HUES6 (cell line): ENCODE data around the gene TEK.

ENCODE experiments used
- H3K27ac ChIP-seq: 2 replicates; pipeline ENCODE4 v1.7.0; 2013; ENCODE audit warnings: low read depth, mild to moderate bottlenecking, low read length, inconsistent platforms
- H3K27me3 ChIP-seq: 2 replicates; pipeline ENCODE4 v1.6.1; 2013; ENCODE audit warnings: low read length; ENCODE audit not compliant: control insufficient read depth, insufficient read depth
- H3K36me3 ChIP-seq: 2 replicates; pipeline ENCODE4 v1.6.1; 2013; ENCODE audit warnings: low read length; ENCODE audit not compliant: control insufficient read depth, insufficient read depth
- H3K4me1 ChIP-seq: 2 replicates; pipeline ENCODE4 v1.6.1; 2013; ENCODE audit warnings: low read length; ENCODE audit not compliant: control insufficient read depth, insufficient read depth
- H3K4me3 ChIP-seq: 2 replicates; pipeline ENCODE4 v1.5.1; 2013; ENCODE audit warnings: low read depth, low read length
- H3K9ac ChIP-seq: one replicate; pipeline ENCODE4 v1.6.1; 2013; ENCODE audit warnings: mild to moderate bottlenecking, low read length
- H3K9me3 ChIP-seq: 2 replicates; pipeline ENCODE4 v1.6.1; 2013; ENCODE audit warnings: low read depth, low read length; ENCODE audit not compliant: control insufficient read depth, insufficient read depth

The TEK gene

GRCh38 chr9:27181381-27181780, 72.4 kb downstream of the TEK start:
- 0 out of 2 replicates have a peak, but pooled peaks cover 3% of the 10 kb centered on the region for H3K9me3 ChIP-seq
- H3K27me3 ChIP-seq, result no peaks in the 10 kb centered on the region
- H3K9ac ChIP-seq, result no peak overlapping the region
- H3K4me1 ChIP-seq, result no peaks in the 10 kb centered on the region
- no peak overlapping the region for H3K27ac ChIP-seq
- H3K36me3 ChIP-seq, result no peaks in the 10 kb centered on the region
- no peak overlapping the region for H3K4me3 ChIP-seq

- Histone ChIP-seq H3K4me3 (no peak overlapping the region), H3K4me1 (no peaks in the 10 kb centered on the region), H3K27ac (no peak overlapping the region), H3K9ac (no peak overlapping the region), H3K27me3 (no peaks in the 10 kb centered on the region), H3K9me3 (0 out of 2 replicates have a peak, but pooled peaks cover 3% of the 10 kb centered on the region), H3K36me3 (no peaks in the 10 kb centered on the region)
These were observed 73.4 kb downstream of the TEK start for GRCh38 chr9:27182421-27182820.

- Histone ChIP-seq H3K4me1 (no peaks in the 10 kb centered on the region), H3K27ac (no peak overlapping the region), H3K36me3 (no peaks in the 10 kb centered on the region), H3K9ac (no peak overlapping the region), H3K9me3 (0 out of 2 replicates have a peak, but pooled peaks cover 1% of the 10 kb centered on the region), H3K4me3 (no peak overlapping the region), H3K27me3 (no peaks in the 10 kb centered on the region)
These were observed 74.1 kb downstream of the TEK start for GRCh38 chr9:27183131-27183530.

GRCh38 chr9:27183701-27184100, 74.7 kb downstream of the TEK start:
- H3K36me3 ChIP-seq, result no peaks in the 10 kb centered on the region
- H3K9me3 ChIP-seq, result no peaks in the 10 kb centered on the region
- no peaks in the 10 kb centered on the region for H3K27me3 ChIP-seq
- no peak overlapping the region for H3K4me3 ChIP-seq
- H3K9ac ChIP-seq, result no peak overlapping the region
- H3K4me1 ChIP-seq, result no peaks in the 10 kb centered on the region
- H3K27ac ChIP-seq, result no peak overlapping the region

DNA sequence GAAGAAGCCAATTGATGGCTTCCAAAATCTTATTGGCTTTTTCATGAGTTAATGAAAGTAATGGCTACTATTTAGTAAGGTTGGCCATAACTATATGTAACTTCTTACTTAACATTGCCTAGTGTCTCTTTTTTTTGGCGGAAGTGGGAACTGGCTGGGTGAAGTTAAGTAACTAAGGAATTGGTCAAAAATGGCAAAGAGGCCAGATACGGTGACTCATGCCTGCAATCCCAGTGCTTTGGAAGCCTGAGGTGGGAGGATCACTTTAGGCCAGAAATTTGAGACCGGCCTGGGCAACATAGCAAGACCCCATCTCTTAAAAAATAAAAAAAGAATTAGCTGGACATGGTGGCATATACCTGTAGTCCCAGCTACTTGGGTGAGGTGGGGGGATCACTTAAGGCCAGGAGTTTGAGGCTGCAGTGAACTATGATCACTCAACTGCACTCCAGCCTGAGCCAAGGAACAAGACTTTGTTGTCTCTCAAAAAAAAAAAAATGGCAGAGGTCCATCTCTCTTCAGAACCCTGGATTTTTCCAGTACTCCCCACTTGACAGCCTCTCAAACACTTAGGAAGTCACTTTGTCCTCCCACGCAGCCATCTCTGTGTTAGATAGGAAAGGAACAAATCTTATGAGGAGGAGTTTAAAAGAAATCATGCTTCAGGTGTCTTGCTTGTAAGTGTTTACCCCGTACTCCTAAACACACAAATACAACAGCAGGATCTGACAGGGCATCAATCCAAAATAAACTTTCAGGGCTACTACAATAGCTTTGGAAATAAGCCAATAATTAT, 75.7 kb downstream of the TEK start:
- H3K36me3 ChIP-seq, result no peaks in the 10 kb centered on the region
- no peaks in the 10 kb centered on the region for H3K27me3 ChIP-seq
- H3K4me1 ChIP-seq, result no peaks in the 10 kb centered on the region
- no peak overlapping the region for H3K4me3 ChIP-seq
- H3K27ac ChIP-seq, result no peak overlapping the region
- H3K9me3 ChIP-seq, result no peaks in the 10 kb centered on the region
- H3K9ac ChIP-seq, result no peak overlapping the region

DNA sequence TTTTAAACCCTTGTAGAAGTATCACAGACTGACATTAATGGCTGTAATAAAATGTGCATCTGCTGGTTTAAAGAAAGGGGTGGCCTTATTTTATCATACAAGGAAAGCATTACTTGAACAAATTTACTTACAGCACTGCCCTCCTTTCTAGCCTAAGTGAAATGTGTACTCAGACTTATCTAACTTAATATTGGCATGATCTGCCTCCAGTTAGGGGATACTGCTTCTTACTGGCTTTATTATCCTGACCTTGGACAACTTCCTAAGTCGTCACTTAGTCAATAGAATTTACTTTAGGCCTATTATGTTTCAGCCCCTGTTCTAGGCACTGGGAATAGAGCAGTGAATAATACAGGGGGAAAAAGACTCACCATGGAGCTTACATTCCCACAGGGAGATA, 79.4 kb downstream of the TEK start:
- H3K36me3 ChIP-seq, result no peaks in the 10 kb centered on the region
- no peak overlapping the region for H3K9ac ChIP-seq
- H3K9me3 ChIP-seq, result no peaks in the 10 kb centered on the region
- H3K27ac ChIP-seq, result no peak overlapping the region
- H3K4me1 ChIP-seq, result no peaks in the 10 kb centered on the region
- no peaks in the 10 kb centered on the region for H3K27me3 ChIP-seq
- H3K4me3 ChIP-seq, result no peak overlapping the region

DNA sequence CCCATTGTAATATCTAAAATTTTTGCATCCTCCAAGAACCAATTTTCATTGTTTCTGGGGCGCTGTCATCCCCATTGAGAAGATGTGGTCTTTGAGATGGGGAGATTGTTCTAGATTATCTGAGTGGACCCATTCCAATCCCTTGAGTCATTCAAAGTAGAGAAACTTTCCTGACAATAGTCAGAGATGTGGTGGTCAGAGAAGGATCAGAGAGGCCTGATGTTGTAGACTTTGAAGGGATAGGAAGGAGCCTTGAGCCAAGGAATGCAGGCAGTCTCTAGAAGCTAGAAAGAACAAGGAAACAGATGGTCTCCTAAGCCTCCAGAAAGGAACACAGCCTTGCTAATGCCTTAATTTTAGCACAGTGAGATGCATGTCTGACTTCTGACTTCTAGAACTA, 80.4 kb downstream of the TEK start:
- H3K27me3 ChIP-seq, result no peaks in the 10 kb centered on the region
- no peak overlapping the region for H3K9ac ChIP-seq

GRCh38 chr9:27192291-27192960, 83.4 kb downstream of the TEK start:
- H3K36me3 ChIP-seq, result no peaks in the 10 kb centered on the region
- no peaks in the 10 kb centered on the region for H3K27me3 ChIP-seq
- no peaks in the 10 kb centered on the region for H3K9me3 ChIP-seq
- H3K4me1 ChIP-seq, result peaks cover 7% of the 10 kb centered on the region; the same call in 1 of the 2 replicates
- no peak overlapping the region for H3K4me3 ChIP-seq
- no peak overlapping the region for H3K9ac ChIP-seq
- H3K27ac ChIP-seq, result no peak overlapping the region

More for the DNA sequence above, 80.4 kb downstream of the TEK start:
- Histone ChIP-seq H3K36me3 (no peaks in the 10 kb centered on the region), H3K27ac (no peak overlapping the region), H3K4me1 (no peaks in the 10 kb centered on the region), H3K9me3 (no peaks in the 10 kb centered on the region), H3K4me3 (no peak overlapping the region)

GRCh38 chr9:27193886-27194285, 84.9 kb downstream of the TEK start:
- Histone ChIP-seq H3K36me3 (no peaks in the 10 kb centered on the region), H3K9ac (no peak overlapping the region), H3K27me3 (no peaks in the 10 kb centered on the region), H3K27ac (no peak overlapping the region), H3K9me3 (no peaks in the 10 kb centered on the region), H3K4me3 (no peak overlapping the region), H3K4me1 (peaks cover 7% of the 10 kb centered on the region; the same call in 1 of the 2 replicates)

DNA sequence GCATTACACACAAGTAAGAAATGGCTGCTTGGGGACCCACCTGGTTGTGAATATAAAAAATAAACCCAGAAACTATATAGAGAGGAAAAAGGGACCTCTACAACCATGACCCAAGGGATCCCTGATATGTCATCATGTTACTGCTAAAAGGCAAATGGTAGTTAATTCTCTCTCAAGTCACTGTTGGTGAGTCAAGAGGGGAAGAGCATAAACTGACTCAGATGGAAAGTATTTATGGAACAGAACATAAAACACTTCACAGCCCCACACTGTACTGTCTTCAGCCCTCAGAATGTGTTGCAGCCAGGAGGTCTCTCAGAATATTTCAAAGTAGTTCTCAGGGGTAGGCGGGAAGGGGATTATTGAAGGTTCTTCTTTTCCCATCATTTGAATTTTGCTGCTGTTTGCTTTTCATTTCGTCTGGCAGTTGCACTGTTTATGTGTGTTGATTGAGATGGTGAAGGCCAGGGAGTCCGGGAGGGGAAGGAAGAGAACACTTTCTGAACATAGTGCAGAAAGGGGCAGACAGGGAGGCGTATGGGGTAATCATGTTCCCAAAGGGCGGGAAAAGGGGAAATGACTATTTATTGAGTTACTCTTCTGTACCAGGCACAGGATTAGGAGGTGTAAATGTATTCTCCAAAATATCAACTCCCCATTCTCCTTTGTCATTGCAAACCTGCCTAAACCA, 85.5 kb downstream of the TEK start:
- H3K27ac ChIP-seq, result no peak overlapping the region
- no peak overlapping the region for H3K9ac ChIP-seq
- H3K4me1 ChIP-seq, result peaks cover 7% of the 10 kb centered on the region; the same call in 1 of the 2 replicates
- H3K27me3 ChIP-seq, result no peaks in the 10 kb centered on the region
- no peak overlapping the region for H3K4me3 ChIP-seq
- H3K9me3 ChIP-seq, result no peaks in the 10 kb centered on the region
- no peaks in the 10 kb centered on the region for H3K36me3 ChIP-seq

- H3K9ac ChIP-seq, result no peak overlapping the region
- no peak overlapping the region for H3K4me3 ChIP-seq
- H3K36me3 ChIP-seq, result no peaks in the 10 kb centered on the region
- peaks cover 7% of the 10 kb centered on the region; the same call in 1 of the 2 replicates for H3K4me1 ChIP-seq
- H3K27me3 ChIP-seq, result no peaks in the 10 kb centered on the region
- H3K9me3 ChIP-seq, result no peaks in the 10 kb centered on the region
- H3K27ac ChIP-seq, result no peak overlapping the region
These were observed 86.2 kb downstream of the TEK start for GRCh38 chr9:27195191-27195590.
